Upper lobe of left lung (tissue), 4 donors: ENCODE results near the gene NAGPA.

Experiments
- POLR2AphosphoS5 ChIP-seq, 2 donors: sonication (generic); formaldehyde crosslinking; IDR thresholded peaks; one replicate each; pipeline ENCODE4 v1.5.1; 2017; ENCODE audit warnings: antibody characterized with exemption in 2 of 2
- TF ChIP-seq, protein P1 (sequence below), 6 experiments: fragments of 450-650 bp in 4 of 6; fragments of 200-600 bp in 2 of 6; sonication (generic) in 2 of 6; IDR thresholded peaks; one replicate each; pipeline ENCODE4 v1.5.1; 2016 to 2019; ENCODE audit warnings: antibody characterized with exemption in 6 of 6

DNA sequence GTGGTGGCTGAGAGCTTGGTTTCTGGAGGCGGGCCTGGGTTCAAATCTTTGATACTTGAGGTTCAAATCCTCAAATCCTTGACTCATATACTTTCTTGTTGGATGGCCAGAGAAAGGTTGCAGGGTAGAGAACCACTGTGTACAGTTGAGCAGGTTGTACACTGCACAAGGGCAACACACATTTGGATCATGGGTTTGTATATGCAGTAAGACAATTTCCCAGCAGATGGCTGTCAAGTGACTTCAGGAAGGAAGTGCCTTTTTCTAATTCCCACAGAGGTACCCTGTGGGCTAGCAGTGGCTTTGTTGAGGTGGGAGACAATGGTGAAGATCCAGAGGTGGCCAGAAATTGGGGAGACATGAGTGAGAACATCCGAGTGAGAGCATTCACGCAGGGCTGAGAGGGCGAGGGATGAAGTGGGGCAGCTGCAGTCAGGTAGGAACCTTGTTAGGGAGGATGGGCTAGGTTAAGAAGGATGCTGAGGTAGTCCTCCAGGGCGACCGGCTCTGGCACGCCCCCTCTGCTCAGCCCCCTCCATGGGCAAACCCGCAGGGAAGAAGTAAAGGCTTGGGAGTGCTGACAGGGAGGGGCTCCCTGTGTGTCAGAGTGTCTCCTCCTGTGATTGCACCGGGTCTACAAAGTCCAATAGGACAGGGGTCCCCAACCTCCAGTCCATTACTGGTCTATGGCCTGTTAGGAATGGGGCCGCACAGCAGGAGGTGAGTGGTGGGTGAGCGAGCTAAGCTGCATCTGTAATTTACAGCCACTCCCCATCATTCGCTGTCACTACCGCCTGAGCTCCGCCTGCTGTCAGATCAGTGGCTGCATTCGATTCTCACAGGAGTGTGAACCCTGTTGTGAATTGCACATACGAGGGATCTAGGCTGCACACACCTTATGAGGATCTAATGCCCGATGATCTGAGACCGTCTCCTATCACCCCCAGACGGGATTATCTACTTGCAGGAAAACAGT is 29.3 kb upstream of the NAGPA start:
- TF ChIP-seq, protein P1, sequence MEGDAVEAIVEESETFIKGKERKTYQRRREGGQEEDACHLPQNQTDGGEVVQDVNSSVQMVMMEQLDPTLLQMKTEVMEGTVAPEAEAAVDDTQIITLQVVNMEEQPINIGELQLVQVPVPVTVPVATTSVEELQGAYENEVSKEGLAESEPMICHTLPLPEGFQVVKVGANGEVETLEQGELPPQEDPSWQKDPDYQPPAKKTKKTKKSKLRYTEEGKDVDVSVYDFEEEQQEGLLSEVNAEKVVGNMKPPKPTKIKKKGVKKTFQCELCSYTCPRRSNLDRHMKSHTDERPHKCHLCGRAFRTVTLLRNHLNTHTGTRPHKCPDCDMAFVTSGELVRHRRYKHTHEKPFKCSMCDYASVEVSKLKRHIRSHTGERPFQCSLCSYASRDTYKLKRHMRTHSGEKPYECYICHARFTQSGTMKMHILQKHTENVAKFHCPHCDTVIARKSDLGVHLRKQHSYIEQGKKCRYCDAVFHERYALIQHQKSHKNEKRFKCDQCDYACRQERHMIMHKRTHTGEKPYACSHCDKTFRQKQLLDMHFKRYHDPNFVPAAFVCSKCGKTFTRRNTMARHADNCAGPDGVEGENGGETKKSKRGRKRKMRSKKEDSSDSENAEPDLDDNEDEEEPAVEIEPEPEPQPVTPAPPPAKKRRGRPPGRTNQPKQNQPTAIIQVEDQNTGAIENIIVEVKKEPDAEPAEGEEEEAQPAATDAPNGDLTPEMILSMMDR (IDR thresholded peaks at IDR 0.05), result no peak
- TF ChIP-seq POLR2AphosphoS5 (IDR thresholded peaks at IDR 0.05), result no peak
